GM23248 (cell line): ENCODE results near the gene AP2M1. TPM values are rescaled to one million over a fixed set of nuclear protein-coding genes. Genes with fewer than 3 reads are reported as not detected.

Experiments used
- DNase-seq: peaks from one replicate; pipeline ENCODE4 v3.0.0-alpha.2; 2015
- H2AFZ ChIP-seq: fragments of 200-600 bp; sonication (generic); 2 replicates; pipeline ENCODE4 v1.6.1; 2016; ENCODE audit warnings: antibody characterized with exemption
- H3F3A ChIP-seq: fragments of 200-600 bp; sonication (generic); 2 replicates; pipeline ENCODE4 v1.6.1; 2016; ENCODE audit warnings: mild to moderate bottlenecking, antibody characterized with exemption, mixed run types; ENCODE audit not compliant: insufficient read depth
- H3K27ac ChIP-seq: fragments of 200-600 bp; sonication (generic); 2 replicates; pipeline ENCODE4 v1.5.1; 2016; ENCODE audit warnings: mild to moderate bottlenecking
- H3K27me3 ChIP-seq: fragments of 200-600 bp; sonication (generic); replicated peaks from 2 replicates; pipeline ENCODE4 v1.6.1; 2016; ENCODE audit warnings: mild to moderate bottlenecking; ENCODE audit not compliant: insufficient read depth
- H3K36me3 ChIP-seq: fragments of 200-600 bp; sonication (generic); 2 replicates; pipeline ENCODE4 v1.6.1; 2016; ENCODE audit warnings: low read depth, mild to moderate bottlenecking
- H3K4me1 ChIP-seq: fragments of 200-600 bp; sonication (generic); 2 replicates; pipeline ENCODE4 v1.6.1; 2016; ENCODE audit warnings: mild to moderate bottlenecking; ENCODE audit not compliant: insufficient read depth
- H3K4me2 ChIP-seq: fragments of 200-600 bp; sonication (generic); one replicate; pipeline ENCODE4 v1.6.1; 2016; ENCODE audit warnings: mild to moderate bottlenecking; ENCODE audit not compliant: unreplicated experiment
- H3K4me3 ChIP-seq: fragments of 200-600 bp; sonication (generic); 2 replicates; pipeline ENCODE4 v1.5.1; 2016; ENCODE audit warnings: mild to moderate bottlenecking
- H3K79me2 ChIP-seq: fragments of 200-600 bp; sonication (generic); 2 replicates; pipeline ENCODE4 v1.6.1; 2016; ENCODE audit warnings: mild to moderate bottlenecking; ENCODE audit not compliant: insufficient read depth
- H3K9ac ChIP-seq: fragments of 200-600 bp; sonication (generic); 2 replicates; pipeline ENCODE4 v1.6.1; 2016; ENCODE audit warnings: mild to moderate bottlenecking
- H3K9me2 ChIP-seq: fragments of 200-600 bp; sonication (generic); 2 replicates; pipeline ENCODE4 v1.6.1; 2016; ENCODE audit warnings: mixed run types, mild to moderate bottlenecking, moderate library complexity; ENCODE audit not compliant: insufficient read depth
- H3K9me3 ChIP-seq: fragments of 200-600 bp; sonication (generic); one replicate; pipeline ENCODE4 v1.6.1; 2017; ENCODE audit warnings: low read depth
- H4K20me1 ChIP-seq: fragments of 200-600 bp; sonication (generic); 2 replicates; pipeline ENCODE4 v1.6.0; 2016; ENCODE audit not compliant: insufficient read depth
- EZH2 ChIP-seq: fragments of 200-600 bp; sonication (generic); IDR thresholded peaks from 2 replicates; pipeline ENCODE4 v1.6.1; 2018; ENCODE audit warnings: antibody characterized with exemption, mild to moderate bottlenecking; ENCODE audit not compliant: insufficient read depth, poor library complexity, severe bottlenecking
- EZH2phosphoT487 ChIP-seq: fragments of 200-600 bp; sonication (generic); IDR thresholded peaks from 2 replicates; pipeline ENCODE4 v1.6.1; 2018; ENCODE audit warnings: antibody characterized with exemption, moderate library complexity, mild to moderate bottlenecking, low read depth; ENCODE audit not compliant: insufficient read depth
- WGBS, 2 experiments: methylation state at CpG; one replicate each; pipeline ENCODE4 v1.1.6; 2015 to 2017; ENCODE audit warnings: low lambda C conversion rate in 2 of 2, low coverage in 1 of 2; ENCODE audit errors: missing lambda C conversion rate in 2 of 2; 5-methylcytosine and 5-hydroxymethylcytosine counted together
- in situ Hi-C: fragments of 300-500 bp; cut with MboI; formaldehyde crosslinking; loops from 2 replicates; pipeline ENCODE4 v1.15.0; 2020
- polyA plus RNA-seq: library from polyadenylated mRNA; unstranded; fragments of >200 nt; fragmentation: Nextera tagmentation; extraction: Ambion mirVana; gene quantifications from 2 replicates; pipeline ENCODE4 v1.2.1, GENCODE V29; 2016
- total RNA-seq: library from RNA; depleted of rRNA; stranded (reverse); fragments of >200 nt; shearing (Covaris generic); gene quantifications from 2 replicates; pipeline ENCODE4 v1.2.3, GENCODE V29; 2014

The AP2M1 gene
- total and polyA plus RNA-seq, 2 experiments from 2014 or later, result 951 to 1,073 TPM

GRCh38 chr3:184181596-184181995 is 6.9 kb downstream of the AP2M1 start:
- peaks cover 70% of the 10 kb centered on the region for H3K79me2 ChIP-seq
- no peaks in the 10 kb centered on the region for H3K9me2 ChIP-seq
- in situ Hi-C loops, result no loop called here
- no peak overlapping the region for H3K9ac ChIP-seq
- no peak overlapping the region for H3K4me2 ChIP-seq
- no peak overlapping the region for H3K4me3 ChIP-seq
- peaks cover 85% of the 10 kb centered on the region for H3F3A ChIP-seq
- H4K20me1 ChIP-seq, result no peaks in the 10 kb centered on the region
- WGBS, 2 experiments, result 92 to 94% methylated on average over 9 of the region's 9 CpGs
- TF ChIP-seq EZH2phosphoT487, result no peak
- TF ChIP-seq EZH2, result no peak
- H3K36me3 ChIP-seq, result peaks cover 62% of the 10 kb centered on the region
- H3K9me3 ChIP-seq, result no peaks in the 10 kb centered on the region
- peaks cover 33% of the 10 kb centered on the region for H3K4me1 ChIP-seq
- no peak overlapping the region for H2AFZ ChIP-seq
- no peak for DNase-seq
- H3K27me3 ChIP-seq, result no peaks in the 10 kb centered on the region
- no peak overlapping the region for H3K27ac ChIP-seq

- H2AFZ ChIP-seq, result no peak overlapping the region
- no peaks in the 10 kb centered on the region for H3K9me3 ChIP-seq
- H3K9me2 ChIP-seq, result no peaks in the 10 kb centered on the region
- WGBS, 2 experiments, result 75 to 91% methylated on average over 5 of the region's 5 CpGs
- no peak overlapping the region; the same call in 1 of the 2 replicates for H3K27ac ChIP-seq
- H4K20me1 ChIP-seq, result no peaks in the 10 kb centered on the region
- no peak overlapping the region for H3K4me2 ChIP-seq
- peaks cover 75% of the 10 kb centered on the region for H3F3A ChIP-seq
- no peak for DNase-seq
- TF ChIP-seq EZH2 (no peak), EZH2phosphoT487 (no peak)
- H3K27me3 ChIP-seq, result no peaks in the 10 kb centered on the region
- peaks cover 20% of the 10 kb centered on the region for H3K4me1 ChIP-seq
- H3K9ac ChIP-seq, result no peak overlapping the region
- in situ Hi-C loops, result no loop called here
- H3K36me3 ChIP-seq, result peaks cover 56% of the 10 kb centered on the region
- H3K79me2 ChIP-seq, result peaks cover 72% of the 10 kb centered on the region
- H3K4me3 ChIP-seq, result no peak overlapping the region
Observed at GRCh38 chr3:184183679-184184078, 9.0 kb downstream of the AP2M1 start.

- peak overlapping the region; percentile 81 for H3K27ac ChIP-seq
- H3K27me3 ChIP-seq, result no peaks in the 10 kb centered on the region
- H3F3A ChIP-seq, result peaks cover 65% of the 10 kb centered on the region
- no peak overlapping the region for H2AFZ ChIP-seq
- H3K4me3 ChIP-seq, result 0 out of 2 replicates have a peak overlapping the region, but pooled peaks have one; percentile 55
- TF ChIP-seq EZH2phosphoT487 (no peak), EZH2 (no peak)
- no peaks in the 10 kb centered on the region for H3K9me3 ChIP-seq
- 96 to 97% methylated on average over 18 of the region's 18 CpGs for WGBS, 2 experiments
- no peaks in the 10 kb centered on the region for H4K20me1 ChIP-seq
- DNase-seq, result no peak
- H3K4me2 ChIP-seq, result no peak overlapping the region
- H3K4me1 ChIP-seq, result peaks cover 11% of the 10 kb centered on the region
- peaks cover 72% of the 10 kb centered on the region for H3K79me2 ChIP-seq
- H3K9me2 ChIP-seq, result no peaks in the 10 kb centered on the region
- in situ Hi-C loops, result no loop called here
- peak overlapping the region; percentile 90 for H3K9ac ChIP-seq
- H3K36me3 ChIP-seq, result peaks cover 53% of the 10 kb centered on the region
Observed at GRCh38 chr3:184184546-184185230, 10.0 kb downstream of the AP2M1 start.

- H3K4me1 ChIP-seq, result peaks cover 6% of the 10 kb centered on the region; the same call in 1 of the 2 replicates
- H3K4me2 ChIP-seq, result peak overlapping the region; percentile 39
- H3K9me2 ChIP-seq, result no peaks in the 10 kb centered on the region
- no peaks in the 10 kb centered on the region for H3K9me3 ChIP-seq
- peak overlapping the region; percentile 55 for H2AFZ ChIP-seq
- 2 to 3% methylated on average over 53 of the region's 55 CpGs for WGBS, 2 experiments
- peak; percentile 100 for DNase-seq
- in situ Hi-C loops, result no loop called here
- H3F3A ChIP-seq, result peaks cover 55% of the 10 kb centered on the region
- H3K4me3 ChIP-seq, result peak overlapping the region; percentile 80
- peak overlapping the region; percentile 90 for H3K9ac ChIP-seq
- H4K20me1 ChIP-seq, result no peaks in the 10 kb centered on the region
- TF ChIP-seq EZH2, result no peak
- TF ChIP-seq EZH2phosphoT487, result no peak
- peaks cover 51% of the 10 kb centered on the region for H3K36me3 ChIP-seq
- H3K27ac ChIP-seq, result peak overlapping the region; percentile 81
- peaks cover 72% of the 10 kb centered on the region for H3K79me2 ChIP-seq
- no peaks in the 10 kb centered on the region for H3K27me3 ChIP-seq
Observed at GRCh38 chr3:184185461-184186183, 11.0 kb downstream of the AP2M1 start.
